Measurements from ENCODE around the gene FYB1. TPM values are rescaled to one million over a fixed set of nuclear protein-coding genes. Genes with fewer than 3 reads are reported as not detected.

The FYB1 gene
- total and polyA plus RNA-seq, 11 donors: 0.82 to 67.2 (median 2.8) TPM

- Histone ChIP-seq H3K4me1 (peaks cover 0 to 4% (median 0%) of the 10 kb centered on the region in 12 donors), H3K27ac (no peak overlapping the region), H3K27me3 (no peaks in the 10 kb centered on the region), H3K4me3 (no peak overlapping the region), H3K36me3 (peaks cover 0 to 18% (median 0%) of the 10 kb centered on the region in 9 donors), H3K9me3 (no peaks in the 10 kb centered on the region)
- DNase-seq: no peak
- TF ChIP-seq CTCF (IDR thresholded peaks at IDR 0.05) (no peak), POLR2A (IDR thresholded peaks at IDR 0.05) (no peak)
- intact Hi-C loops (cut with DNase I): no loop called here
- ATAC-seq: no peak
These were observed 119.5 kb downstream of the FYB1 start for GRCh38 chr5:39099831-39100230.

- Histone ChIP-seq H3K9me3 (peaks cover 0 to 11% (median 0%) of the 10 kb centered on the region in 12 donors), H3K4me1 (no peaks in the 10 kb centered on the region), H3K27me3 (no peaks in the 10 kb centered on the region), H3K36me3 (no peaks in the 10 kb centered on the region), H3K4me3 (no peak overlapping the region), H3K27ac (no peak overlapping the region)
- no peak for ATAC-seq
- no peak for TF ChIP-seq CTCF (IDR thresholded peaks at IDR 0.05)
- no peak for TF ChIP-seq POLR2A (IDR thresholded peaks at IDR 0.05)
- DNase-seq: no peak
- WGBS, 4 donors: 52 to 64% (median 58%) methylated on average over 1 of the region's 1 CpG
- intact Hi-C loops (cut with DNase I): no loop called here
These were observed 126.0 kb downstream of the FYB1 start for GRCh38 chr5:39093352-39093751.

- H3K4me1 ChIP-seq: no peaks in the 10 kb centered on the region
- TF ChIP-seq POLR2A (IDR thresholded peaks at IDR 0.05): no peak
- no peak for TF ChIP-seq CTCF (IDR thresholded peaks at IDR 0.05)
- 63 to 77% (median 71%) methylated on average over 4 of the region's 4 CpGs for WGBS, 4 donors
- intact Hi-C loops (cut with DNase I): no loop called here
- no peak overlapping the region for H3K27ac ChIP-seq
- H3K4me3 ChIP-seq: no peak overlapping the region
- ATAC-seq (no peak), DNase-seq (no peak)
- peaks cover 0 to 11% (median 0%) of the 10 kb centered on the region in 12 donors for H3K9me3 ChIP-seq
- H3K27me3 ChIP-seq: no peaks in the 10 kb centered on the region
- H3K36me3 ChIP-seq: no peaks in the 10 kb centered on the region
These were observed 126.6 kb downstream of the FYB1 start for GRCh38 chr5:39092581-39093351.

GRCh38 chr5:39091940-39092580 lies 127.3 kb downstream of the FYB1 start:
- intact Hi-C loops (cut with DNase I): no loop called here
- Histone ChIP-seq H3K4me3 (no peak overlapping the region), H3K9me3 (peaks cover 0 to 11% (median 0%) of the 10 kb centered on the region in 12 donors), H3K4me1 (no peaks in the 10 kb centered on the region), H3K36me3 (no peaks in the 10 kb centered on the region), H3K27me3 (no peaks in the 10 kb centered on the region), H3K27ac (no peak overlapping the region)
- ATAC-seq (no peak), DNase-seq (no peak)
- TF ChIP-seq CTCF (IDR thresholded peaks at IDR 0.05) (no peak), POLR2A (IDR thresholded peaks at IDR 0.05) (no peak)
- 86 to 88% (median 87%) methylated on average over 7 of the region's 7 CpGs for WGBS, 4 donors

All from heart left ventricle (tissue), 16 donors.